Measurements from ENCODE around the gene INHBB.

The INHBB gene

GRCh38 chr2:120305937-120306490 is 39.9 kb upstream of the INHBB start:
- Histone ChIP-seq H3K4me2 (ENCODE audit: low read depth, low read length, poor library complexity, severe bottlenecking) (no peak overlapping the region), H3K27me3 (ENCODE audit: low read length) (no peaks in the 10 kb centered on the region), H3K9me2 (replicated peaks; ENCODE audit: insufficient read depth, low read length) (no peaks in the 10 kb centered on the region), H3K9me3 (ENCODE audit: insufficient read depth, low read length) (no peaks in the 10 kb centered on the region), H3F3A (ENCODE audit: insufficient read depth) (peaks cover 14% of the 10 kb centered on the region; the same call in 1 of the 2 replicates), H3K36me3 (ENCODE audit: low read length) (no peaks in the 10 kb centered on the region), H2AFZ (ENCODE audit: low read depth, low read length, severe bottlenecking) (no peak overlapping the region), H3K79me2 (ENCODE audit: insufficient read depth, low read length) (no peaks in the 10 kb centered on the region), H4K20me1 (ENCODE audit: low read depth, low read length) (no peaks in the 10 kb centered on the region), H3K9ac (ENCODE audit: low read length) (no peak overlapping the region), H3K27ac (ENCODE audit: low read depth, low read length) (no peak overlapping the region), H3K4me3 (ENCODE audit: insufficient read depth, low read length, poor library complexity, severe bottlenecking) (no peak overlapping the region)
- TF ChIP-seq CTCF (IDR thresholded peaks at IDR 0.05; ENCODE audit: insufficient read depth, low read length, poor library complexity, severe bottlenecking): no peak
- no peak for TF ChIP-seq EZH2phosphoT487 (conservative IDR thresholded peaks at IDR 0.05; ENCODE audit: low read length)

- no peaks in the 10 kb centered on the region for H4K20me1 ChIP-seq (ENCODE audit: low read depth, low read length)
- H2AFZ ChIP-seq (ENCODE audit: low read depth, low read length, severe bottlenecking): peak overlapping the region; percentile 43
- H3K27ac ChIP-seq (ENCODE audit: low read depth, low read length): peak overlapping the region; percentile 55
- no peaks in the 10 kb centered on the region for H3K79me2 ChIP-seq (ENCODE audit: insufficient read depth, low read length)
- no peaks in the 10 kb centered on the region for H3K9me2 ChIP-seq (replicated peaks; ENCODE audit: insufficient read depth, low read length)
- peaks cover 14% of the 10 kb centered on the region; the same call in 1 of the 2 replicates for H3F3A ChIP-seq (ENCODE audit: insufficient read depth)
- TF ChIP-seq CTCF (IDR thresholded peaks at IDR 0.05; ENCODE audit: insufficient read depth, low read length, poor library complexity, severe bottlenecking): no peak
- no peak for TF ChIP-seq EZH2phosphoT487 (conservative IDR thresholded peaks at IDR 0.05; ENCODE audit: low read length)
- H3K4me2 ChIP-seq (ENCODE audit: low read depth, low read length, poor library complexity, severe bottlenecking): peak overlapping the region; percentile 28
- peak overlapping the region; percentile 12; the same call in 1 of the 2 replicates for H3K9ac ChIP-seq (ENCODE audit: low read length)
- no peak overlapping the region for H3K4me3 ChIP-seq (ENCODE audit: insufficient read depth, low read length, poor library complexity, severe bottlenecking)
- H3K9me3 ChIP-seq (ENCODE audit: insufficient read depth, low read length): no peaks in the 10 kb centered on the region
- H3K36me3 ChIP-seq (ENCODE audit: low read length): no peaks in the 10 kb centered on the region
- no peaks in the 10 kb centered on the region for H3K27me3 ChIP-seq (ENCODE audit: low read length)
These were observed 38.5 kb upstream of the INHBB start for GRCh38 chr2:120307482-120307881.

GRCh38 chr2:120308038-120308910 is 37.7 kb upstream of the INHBB start:
- peak overlapping the region; percentile 28 for H3K4me2 ChIP-seq (ENCODE audit: low read depth, low read length, poor library complexity, severe bottlenecking)
- peaks cover 14% of the 10 kb centered on the region; the same call in 1 of the 2 replicates for H3F3A ChIP-seq (ENCODE audit: insufficient read depth)
- TF ChIP-seq CTCF (IDR thresholded peaks at IDR 0.05; ENCODE audit: insufficient read depth, low read length, poor library complexity, severe bottlenecking) (no peak), EZH2phosphoT487 (conservative IDR thresholded peaks at IDR 0.05; ENCODE audit: low read length) (no peak)
- peak overlapping the region; percentile 43 for H2AFZ ChIP-seq (ENCODE audit: low read depth, low read length, severe bottlenecking)
- H3K27ac ChIP-seq (ENCODE audit: low read depth, low read length): peak overlapping the region; percentile 55
- H3K79me2 ChIP-seq (ENCODE audit: insufficient read depth, low read length): no peaks in the 10 kb centered on the region
- H3K9me3 ChIP-seq (ENCODE audit: insufficient read depth, low read length): no peaks in the 10 kb centered on the region
- H3K4me3 ChIP-seq (ENCODE audit: insufficient read depth, low read length, poor library complexity, severe bottlenecking): no peak overlapping the region
- no peaks in the 10 kb centered on the region for H3K27me3 ChIP-seq (ENCODE audit: low read length)
- H4K20me1 ChIP-seq (ENCODE audit: low read depth, low read length): no peaks in the 10 kb centered on the region
- no peaks in the 10 kb centered on the region for H3K36me3 ChIP-seq (ENCODE audit: low read length)
- peak overlapping the region; percentile 12; the same call in 1 of the 2 replicates for H3K9ac ChIP-seq (ENCODE audit: low read length)
- H3K9me2 ChIP-seq (replicated peaks; ENCODE audit: insufficient read depth, low read length): no peaks in the 10 kb centered on the region

Data from SU-DHL-6 (cell line).